MG63 (cell line): ENCODE measurements around the gene CTNNA2. TPM values are rescaled to one million over a fixed set of nuclear protein-coding genes. Genes with fewer than 3 reads are reported as not detected.
"Not testable (repeated sequence)": the region's sequence is repeated elsewhere in the genome, so short reads cannot be mapped to it uniquely, and the experiment has no call there.

ENCODE experiments used
- DNase-seq: peaks from one replicate; pipeline ENCODE4 v3.0.0-alpha.2; 2020
- H3K27me3 ChIP-seq: fragments of 250-450 bp; sonication (Bioruptor Pico); 2 replicates; pipeline ENCODE4 v1.5.1; 2020; ENCODE audit warnings: mild to moderate bottlenecking, moderate library complexity
- H3K36me3 ChIP-seq: fragments of 250-450 bp; sonication (Bioruptor Pico); 2 replicates; pipeline ENCODE4 v1.5.1; 2020; ENCODE audit warnings: mild to moderate bottlenecking, moderate library complexity
- H3K4me3 ChIP-seq: fragments of 250-450 bp; sonication (Bioruptor Pico); 2 replicates; pipeline ENCODE4 v1.5.1; 2020; ENCODE audit warnings: mild to moderate bottlenecking, moderate library complexity
- H3K9me3 ChIP-seq: fragments of 250-450 bp; sonication (Bioruptor Pico); 2 replicates; pipeline ENCODE4 v1.5.1; 2020; ENCODE audit warnings: mild to moderate bottlenecking, moderate library complexity
- total RNA-seq: library from RNA; depleted of rRNA; stranded (reverse); fragments of >200 nt; shearing (Covaris generic); gene quantifications from 2 replicates; pipeline ENCODE4 v1.2.3, GENCODE V29; 2014; ENCODE audit warnings: low replicate concordance

Gene CTNNA2
- total RNA-seq, 1 experiment from 2014 or later: not detected

GRCh38 chr2:80028584-80028983, 515.7 kb downstream of the CTNNA2 start:
- Histone ChIP-seq H3K36me3 (no peaks in the 10 kb centered on the region), H3K9me3 (no peaks in the 10 kb centered on the region), H3K27me3 (no peaks in the 10 kb centered on the region), H3K4me3 (no peak overlapping the region)
- DNase-seq: no peak

DNA sequence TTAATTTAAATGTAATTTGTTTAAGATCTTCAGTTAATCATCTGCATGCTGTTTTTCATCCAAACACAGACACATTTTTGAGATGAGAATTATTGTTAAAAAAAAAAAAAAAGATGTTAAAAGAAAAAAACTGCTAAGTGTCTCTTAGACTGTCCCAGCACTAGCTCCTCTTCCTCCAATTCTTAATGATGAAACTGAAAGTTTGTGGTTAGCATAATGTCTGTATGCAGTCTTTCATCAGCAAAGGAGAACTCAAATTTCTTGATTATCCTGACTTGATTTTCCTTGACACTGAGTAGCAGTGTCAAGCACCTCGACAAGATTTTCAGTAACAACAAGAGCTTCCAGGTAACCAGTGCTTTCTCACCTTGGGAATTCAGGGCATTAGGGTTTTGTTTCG, 517.3 kb downstream of the CTNNA2 start:
- Histone ChIP-seq H3K4me3 (no peak overlapping the region), H3K27me3 (no peaks in the 10 kb centered on the region), H3K9me3 (no peaks in the 10 kb centered on the region), H3K36me3 (no peaks in the 10 kb centered on the region)
- DNase-seq: no peak

GRCh38 chr2:80032684-80033083, 519.8 kb downstream of the CTNNA2 start:
- H3K36me3 ChIP-seq, H3K27me3 ChIP-seq, H3K9me3 ChIP-seq, H3K4me3 ChIP-seq, DNase-seq: not testable (repeated sequence)

DNA sequence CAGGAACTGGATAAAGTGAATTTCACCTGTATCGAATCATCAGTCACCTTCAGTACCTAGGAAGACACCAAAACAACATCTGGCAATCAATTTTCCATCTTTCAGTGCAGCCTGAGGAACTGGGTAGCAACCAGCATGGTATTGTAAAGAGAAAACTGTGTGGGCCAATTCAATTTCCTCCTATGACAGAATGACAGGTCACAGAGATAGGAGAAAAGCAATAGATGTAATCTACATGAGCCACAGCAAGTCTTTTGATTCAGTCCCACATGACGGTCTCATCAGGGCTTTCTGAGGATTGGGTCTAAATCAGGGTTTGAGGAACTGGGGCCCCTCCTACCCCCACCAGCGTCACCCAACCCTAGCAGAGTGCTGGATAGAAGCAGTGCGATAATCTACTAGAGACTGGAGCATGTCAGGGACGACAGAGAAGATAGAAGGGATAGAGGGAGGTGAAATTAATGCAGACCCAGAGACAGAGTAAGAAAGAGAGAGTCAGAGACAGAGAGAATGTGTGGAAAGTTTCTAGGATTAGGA, 523.0 kb downstream of the CTNNA2 start:
- no peak for DNase-seq
- Histone ChIP-seq H3K4me3 (no peak overlapping the region), H3K9me3 (no peaks in the 10 kb centered on the region), H3K36me3 (no peaks in the 10 kb centered on the region), H3K27me3 (no peaks in the 10 kb centered on the region)

DNA sequence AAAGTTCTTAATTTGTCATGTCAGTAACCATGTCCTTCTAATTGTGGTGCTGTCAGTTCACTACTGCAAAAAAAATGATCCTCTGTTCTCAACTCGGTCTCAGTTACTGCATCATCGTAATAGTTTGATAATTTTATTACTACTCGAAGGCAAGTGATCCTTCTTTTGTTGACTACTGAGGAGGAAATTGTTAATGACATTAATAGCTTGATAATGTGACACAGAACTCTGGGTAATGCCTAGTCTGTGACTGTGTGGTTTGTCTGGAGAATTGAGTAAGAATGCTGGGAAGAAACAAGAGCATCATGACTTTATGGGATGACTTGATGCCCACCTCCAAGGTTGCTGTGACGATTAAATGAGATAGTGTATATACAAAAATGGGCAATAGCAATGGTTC, 524.5 kb downstream of the CTNNA2 start:
- DNase-seq: no peak
- H3K4me3 ChIP-seq: no peak overlapping the region
- no peaks in the 10 kb centered on the region for H3K27me3 ChIP-seq
- no peaks in the 10 kb centered on the region for H3K36me3 ChIP-seq
- H3K9me3 ChIP-seq: no peaks in the 10 kb centered on the region

- Histone ChIP-seq H3K36me3 (no peaks in the 10 kb centered on the region), H3K27me3 (no peaks in the 10 kb centered on the region), H3K9me3 (no peaks in the 10 kb centered on the region), H3K4me3 (no peak overlapping the region)
- DNase-seq: no peak
These were observed 527.4 kb downstream of the CTNNA2 start for GRCh38 chr2:80040226-80040625.

GRCh38 chr2:80042635-80043034, 529.8 kb downstream of the CTNNA2 start:
- no peaks in the 10 kb centered on the region for H3K27me3 ChIP-seq
- no peaks in the 10 kb centered on the region for H3K9me3 ChIP-seq
- H3K36me3 ChIP-seq: no peaks in the 10 kb centered on the region
- DNase-seq: no peak
- no peak overlapping the region for H3K4me3 ChIP-seq

DNA sequence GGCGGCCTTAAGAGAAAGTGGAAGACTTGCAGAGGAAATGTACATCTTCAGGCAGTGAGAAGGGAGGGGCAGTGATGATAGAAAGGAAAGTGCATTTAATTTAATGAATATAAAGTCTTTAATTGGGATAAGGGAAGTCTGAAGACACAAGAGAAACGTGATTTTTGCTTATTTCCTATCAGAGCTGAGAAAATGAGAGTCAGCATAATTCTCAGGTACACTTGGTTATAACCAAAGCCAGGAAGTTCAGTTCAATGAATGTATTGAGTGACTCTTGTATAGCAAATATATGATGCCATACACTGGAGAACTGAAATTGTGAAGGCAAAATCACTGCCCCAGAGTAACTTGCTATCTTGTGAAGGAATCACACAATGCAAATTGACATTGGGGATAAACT, 535.4 kb downstream of the CTNNA2 start:
- Histone ChIP-seq H3K4me3 (no peak overlapping the region), H3K9me3 (no peaks in the 10 kb centered on the region)

DNA sequence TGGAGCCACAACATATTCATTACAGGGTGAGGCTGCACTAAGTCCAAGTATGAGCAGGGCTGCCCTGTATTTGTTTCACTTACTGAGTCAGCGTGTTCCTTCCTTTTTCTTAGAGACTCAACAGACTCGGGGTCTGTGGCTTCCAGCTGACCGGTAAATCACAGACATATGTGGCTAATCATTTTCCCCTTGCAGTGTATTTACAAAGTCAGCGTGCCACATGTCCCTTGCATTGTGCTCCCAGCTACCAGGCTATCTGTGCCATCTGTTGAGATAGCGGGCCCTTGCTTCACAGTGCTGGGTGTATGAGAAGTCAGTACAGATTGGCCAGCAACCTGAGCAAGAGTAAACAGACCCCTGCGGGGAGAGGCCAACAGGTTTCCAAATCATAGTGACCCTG, 537.4 kb downstream of the CTNNA2 start:
- no peaks in the 10 kb centered on the region for H3K36me3 ChIP-seq
- no peaks in the 10 kb centered on the region for H3K9me3 ChIP-seq
- no peak for DNase-seq
- no peaks in the 10 kb centered on the region for H3K27me3 ChIP-seq
- H3K4me3 ChIP-seq: no peak overlapping the region

More for the DNA sequence above, 535.4 kb downstream of the CTNNA2 start:
- H3K36me3 ChIP-seq: no peaks in the 10 kb centered on the region
- no peaks in the 10 kb centered on the region for H3K27me3 ChIP-seq
- DNase-seq: no peak

DNA sequence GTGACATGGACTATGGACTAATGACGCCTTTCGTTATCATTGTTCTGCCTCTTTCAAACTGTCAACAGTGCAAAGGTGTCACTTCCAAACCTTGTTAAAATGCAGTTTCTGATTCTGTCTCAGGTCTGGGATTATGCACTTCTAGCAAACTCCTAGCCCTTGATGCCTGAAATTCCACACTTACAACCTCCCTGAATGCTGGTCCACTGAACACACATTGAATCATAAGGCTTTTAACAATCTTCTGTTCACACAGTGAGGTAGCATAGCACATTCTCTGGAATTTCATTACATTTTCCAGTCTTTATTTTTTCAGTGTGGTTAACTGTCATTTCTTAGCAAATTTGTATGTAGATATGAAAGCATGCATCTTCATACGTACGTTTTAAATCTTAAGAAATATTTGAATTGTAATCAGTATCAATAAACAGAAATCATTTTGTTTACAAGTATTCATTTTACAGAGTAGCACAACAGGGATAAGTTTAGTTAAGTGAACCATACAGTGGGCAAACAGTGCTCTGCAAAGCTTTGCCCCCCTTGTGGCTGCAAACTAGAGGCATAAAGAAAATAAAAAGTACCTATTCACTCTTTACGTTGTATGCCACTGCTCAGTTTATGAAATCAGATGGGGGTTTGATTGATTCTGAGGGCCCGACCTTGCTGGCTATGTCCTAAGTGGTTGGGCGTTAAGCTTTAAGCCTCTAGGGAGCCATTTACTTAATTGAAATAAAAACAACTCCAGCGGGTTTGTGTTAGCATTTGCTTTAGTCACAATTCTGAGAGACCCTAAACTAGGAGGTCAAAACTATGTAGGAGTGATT, 540.9 kb downstream of the CTNNA2 start:
- no peak overlapping the region for H3K4me3 ChIP-seq
- no peaks in the 10 kb centered on the region for H3K36me3 ChIP-seq
- no peaks in the 10 kb centered on the region for H3K27me3 ChIP-seq
- DNase-seq: no peak
- H3K9me3 ChIP-seq: no peaks in the 10 kb centered on the region

DNA sequence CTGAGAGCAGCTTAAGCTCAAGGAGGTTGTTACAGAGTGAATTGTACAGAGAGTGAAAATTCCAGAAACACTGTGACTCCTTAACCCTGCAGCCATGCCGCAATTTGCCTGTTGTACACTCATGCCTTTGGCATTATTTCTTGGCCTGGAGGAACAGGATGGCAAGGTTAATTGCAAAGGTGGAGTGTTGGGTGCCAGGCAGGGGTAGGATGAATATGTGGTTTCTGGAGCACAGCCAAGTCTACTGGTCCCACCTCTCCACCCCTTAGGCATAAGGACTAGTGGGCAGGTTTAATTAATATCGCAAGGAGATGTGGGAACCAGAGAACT, 541.5 kb downstream of the CTNNA2 start:
- peak; percentile 31 for DNase-seq
- Histone ChIP-seq H3K36me3 (no peaks in the 10 kb centered on the region), H3K27me3 (no peaks in the 10 kb centered on the region), H3K9me3 (no peaks in the 10 kb centered on the region), H3K4me3 (no peak overlapping the region)

GRCh38 chr2:80057956-80058355, 545.1 kb downstream of the CTNNA2 start:
- no peaks in the 10 kb centered on the region for H3K27me3 ChIP-seq
- no peak overlapping the region for H3K4me3 ChIP-seq
- DNase-seq: no peak
- no peaks in the 10 kb centered on the region for H3K36me3 ChIP-seq
- no peaks in the 10 kb centered on the region for H3K9me3 ChIP-seq

DNA sequence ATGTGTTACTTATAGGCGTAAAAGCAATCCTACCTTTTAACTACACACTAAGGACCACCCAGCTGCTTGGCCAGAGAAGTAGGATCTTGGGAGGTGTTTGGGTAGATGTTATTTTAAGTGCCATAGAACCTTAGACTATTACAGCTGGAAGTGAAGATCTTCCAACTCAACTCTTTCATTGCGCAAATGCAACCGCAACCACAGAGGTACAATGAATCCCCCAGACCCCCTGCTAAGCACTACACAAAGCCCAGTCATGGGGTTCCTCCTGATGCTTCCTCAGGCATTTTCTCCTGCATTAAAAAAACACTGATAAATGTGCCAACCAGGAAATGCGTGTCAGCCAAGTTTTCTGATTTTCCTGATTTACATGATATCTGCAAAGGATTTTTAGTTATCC, 545.7 kb downstream of the CTNNA2 start:
- H3K36me3 ChIP-seq: no peaks in the 10 kb centered on the region
- DNase-seq: no peak
- H3K4me3 ChIP-seq: no peak overlapping the region
- H3K27me3 ChIP-seq: no peaks in the 10 kb centered on the region
- no peaks in the 10 kb centered on the region for H3K9me3 ChIP-seq

GRCh38 chr2:80059447-80059846, 546.6 kb downstream of the CTNNA2 start:
- H3K36me3 ChIP-seq: no peaks in the 10 kb centered on the region
- no peak overlapping the region for H3K4me3 ChIP-seq
- H3K27me3 ChIP-seq: no peaks in the 10 kb centered on the region
- H3K9me3 ChIP-seq: no peaks in the 10 kb centered on the region
- DNase-seq: no peak

DNA sequence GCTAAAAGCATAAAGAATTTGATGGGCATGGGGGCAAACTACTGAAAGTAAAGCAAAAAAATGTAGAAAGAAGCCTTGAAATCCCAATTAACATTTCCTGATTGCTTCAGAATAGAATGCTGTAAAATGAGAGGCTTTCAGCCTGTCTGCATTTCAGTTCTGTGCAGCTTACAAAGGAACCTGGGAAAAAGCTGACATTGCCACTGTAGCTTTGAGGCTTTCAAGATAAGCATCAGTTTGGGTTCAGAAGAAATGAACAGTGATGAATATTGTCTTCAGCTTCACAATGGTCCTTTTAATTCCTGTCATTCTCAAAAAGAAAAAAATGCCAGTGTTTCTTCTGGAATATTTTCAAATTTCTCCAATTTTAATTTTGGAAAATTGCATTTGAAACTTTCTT, 549.0 kb downstream of the CTNNA2 start:
- no peaks in the 10 kb centered on the region for H3K9me3 ChIP-seq
- H3K36me3 ChIP-seq: no peaks in the 10 kb centered on the region
- no peak for DNase-seq
- H3K27me3 ChIP-seq: no peaks in the 10 kb centered on the region
- no peak overlapping the region for H3K4me3 ChIP-seq

GRCh38 chr2:80062298-80062697, 549.4 kb downstream of the CTNNA2 start:
- no peaks in the 10 kb centered on the region for H3K27me3 ChIP-seq
- no peak for DNase-seq
- no peak overlapping the region for H3K4me3 ChIP-seq
- H3K9me3 ChIP-seq: no peaks in the 10 kb centered on the region
- H3K36me3 ChIP-seq: no peaks in the 10 kb centered on the region

- H3K9me3 ChIP-seq: no peaks in the 10 kb centered on the region
- no peaks in the 10 kb centered on the region for H3K27me3 ChIP-seq
- DNase-seq: no peak
- no peak overlapping the region for H3K4me3 ChIP-seq
- no peaks in the 10 kb centered on the region for H3K36me3 ChIP-seq
These were observed 555.3 kb downstream of the CTNNA2 start for GRCh38 chr2:80068038-80068731.

DNA sequence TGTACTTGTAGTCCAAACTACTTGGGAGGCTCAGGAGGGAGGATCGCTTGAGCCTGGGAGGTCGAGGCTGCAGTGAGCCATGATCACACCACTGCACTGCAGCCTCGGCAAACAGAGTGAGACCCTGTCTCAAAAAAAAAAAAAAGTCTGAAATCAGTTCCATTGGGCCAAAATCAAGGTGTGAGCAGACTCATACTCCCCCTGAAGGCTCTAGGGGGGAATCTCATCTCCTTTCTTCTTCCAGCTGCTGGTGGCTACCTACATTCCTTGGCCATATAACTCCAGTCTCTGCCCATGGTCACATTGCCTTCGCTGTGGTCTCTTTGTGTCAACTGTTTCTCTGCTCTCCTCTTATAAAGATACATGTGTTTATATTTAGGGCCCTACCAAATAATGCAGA, 557.7 kb downstream of the CTNNA2 start:
- no peaks in the 10 kb centered on the region for H3K36me3 ChIP-seq
- no peaks in the 10 kb centered on the region for H3K9me3 ChIP-seq
- no peak overlapping the region for H3K4me3 ChIP-seq
- no peaks in the 10 kb centered on the region for H3K27me3 ChIP-seq
- no peak for DNase-seq
